HepG2 (cell line): ENCODE data around the gene TOP2A. TPM values are rescaled to one million over a fixed set of nuclear protein-coding genes. Genes with fewer than 3 reads are reported as not detected.

ENCODE experiments used
- ARID2 ChIP-seq: sonication (generic); formaldehyde crosslinking; IDR thresholded peaks from 2 replicates; pipeline ENCODE4 v1.8.1; 2022; ENCODE audit warnings: mild to moderate bottlenecking, missing genetic modification reagents, borderline replicate concordance
- FOXK2 ChIP-seq: fragments of 450-650 bp; IDR thresholded peaks from 2 replicates; pipeline ENCODE4 v1.6.1; 2016
- HHEX ChIP-seq: IDR thresholded peaks from 2 replicates; pipeline ENCODE4 v1.6.1; 2016; ENCODE audit warnings: control low read depth
- HNF4A ChIP-seq: sonication (generic); formaldehyde crosslinking; IDR thresholded peaks from 2 replicates; pipeline ENCODE4 v1.4.0; 2020; ENCODE audit warnings: missing genetic modification reagents
- MAFG ChIP-seq: sonication (generic); formaldehyde crosslinking; IDR thresholded peaks from 2 replicates; pipeline ENCODE4 v1.5.1; 2020; ENCODE audit warnings: mild to moderate bottlenecking, missing genetic modification reagents
- POLR2AphosphoS2 ChIP-seq: IDR thresholded peaks from 2 replicates; pipeline ENCODE4 v1.6.1; 2011; ENCODE audit warnings: low read depth, low read length, improper control_type of control experiment
- RBAK ChIP-seq: sonication (generic); formaldehyde crosslinking; IDR thresholded peaks from 2 replicates; pipeline ENCODE4 v1.5.1; 2020; ENCODE audit warnings: mild to moderate bottlenecking, missing genetic modification reagents
- SATB2 ChIP-seq: sonication (generic); formaldehyde crosslinking; IDR thresholded peaks from 2 replicates; pipeline ENCODE4 v1.5.0; 2020; ENCODE audit warnings: missing genetic modification reagents
- TCF7L2 ChIP-seq: IDR thresholded peaks from 2 replicates; pipeline ENCODE4 v1.6.1; 2011; ENCODE audit warnings: mild to moderate bottlenecking, low read depth, low read length, moderate library complexity
- ZFP1 ChIP-seq: IDR thresholded peaks from 2 replicates; pipeline ENCODE4 v1.6.1; 2016
- ZMYM4 ChIP-seq: sonication (generic); formaldehyde crosslinking; IDR thresholded peaks from 2 replicates; pipeline ENCODE4 v1.8.1; 2023; ENCODE audit warnings: mild to moderate bottlenecking, missing genetic modification reagents
- ZSCAN22 ChIP-seq: sonication (generic); formaldehyde crosslinking; IDR thresholded peaks from 2 replicates; pipeline ENCODE4 v1.4.0; 2020; ENCODE audit warnings: mild to moderate bottlenecking, missing genetic modification reagents
- polyA plus RNA-seq, 8 experiments: library from polyadenylated mRNA; depleted of rRNA in 3 of 8; stranded (reverse) in 7 of 8; unstranded in 1 of 8; fragments of >200 nt; fragmentation: Illumina TruSeq in 4 of 8; extraction: Trizol in 4 of 8; gene quantifications; 2 replicates each; pipeline versions ENCODE4 v1.2.1 to v1.2.3, GENCODE V29; 2011 to 2016; ENCODE audit warnings: low read depth in 4 of 8, missing spikeins in 1 of 8, mixed read lengths in 1 of 8; ENCODE audit not compliant: insufficient read depth in 1 of 8
- total RNA-seq, 5 experiments: library from RNA; depleted of rRNA; stranded (reverse); fragments of >200 nt; fragmentation: Illumina TruSeq; extraction: Trizol; gene quantifications; 2 replicates each; pipeline ENCODE4 v1.2.3, GENCODE V29; 2016; ENCODE audit warnings: low read depth in 1 of 5
- TF ChIP-seq, protein P1 (sequence below): sonication (generic); formaldehyde crosslinking; IDR thresholded peaks from 2 replicates; pipeline ENCODE4 v1.5.0; 2020; ENCODE audit warnings: mild to moderate bottlenecking, missing genetic modification reagents, borderline replicate concordance
- TF ChIP-seq, protein P2 (sequence below): sonication (generic); formaldehyde crosslinking; IDR thresholded peaks from 2 replicates; pipeline ENCODE4 v1.4.0; 2020; ENCODE audit warnings: missing genetic modification reagents
- TF ChIP-seq, protein P3 (sequence below): sonication (generic); formaldehyde crosslinking; IDR thresholded peaks from 2 replicates; pipeline ENCODE4 v1.8.0; 2023; ENCODE audit warnings: mild to moderate bottlenecking, missing genetic modification reagents
- TF ChIP-seq, protein P4 (sequence below): sonication (generic); formaldehyde crosslinking; IDR thresholded peaks from 2 replicates; pipeline ENCODE4 v1.4.0; 2020; ENCODE audit warnings: missing genetic modification reagents, borderline replicate concordance

TOP2A gene
- total and polyA plus RNA-seq, 2 of the 13 experiments (the other 11 are each of a cell fraction or from before 2014, with no cell fraction given): 108 to 327 TPM

DNA sequence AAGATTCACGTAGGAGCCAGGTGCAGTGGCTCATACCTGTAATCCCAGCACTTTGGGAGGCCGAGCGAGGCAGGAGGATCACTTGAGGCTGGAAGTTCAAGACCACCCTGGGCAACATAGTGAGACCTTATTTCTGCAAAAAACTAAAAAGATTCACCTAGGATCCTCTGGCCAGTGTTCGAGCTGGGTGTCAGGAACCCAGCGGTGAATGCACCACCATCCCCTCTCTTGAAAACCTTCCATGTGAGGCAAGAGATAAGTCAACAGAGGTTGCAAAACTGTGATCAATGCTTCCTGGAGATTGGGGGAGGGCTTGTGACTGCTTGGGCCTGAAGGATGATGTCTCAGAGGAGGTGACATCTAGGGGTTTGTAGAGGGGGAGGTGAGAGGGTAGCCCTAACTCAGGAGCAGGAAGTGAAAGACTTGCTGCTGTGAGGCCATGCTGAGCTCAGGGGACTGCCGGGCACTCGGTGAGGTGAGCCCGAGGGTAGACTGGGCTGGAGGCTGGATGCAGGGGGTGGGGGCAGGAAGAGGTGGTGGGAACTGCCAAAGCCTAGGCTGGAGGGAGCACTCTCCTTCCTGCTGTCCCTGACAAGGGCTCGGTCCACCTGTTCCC, 64.8 kb downstream of the TOP2A start (continued):
- TF ChIP-seq, protein P1, sequence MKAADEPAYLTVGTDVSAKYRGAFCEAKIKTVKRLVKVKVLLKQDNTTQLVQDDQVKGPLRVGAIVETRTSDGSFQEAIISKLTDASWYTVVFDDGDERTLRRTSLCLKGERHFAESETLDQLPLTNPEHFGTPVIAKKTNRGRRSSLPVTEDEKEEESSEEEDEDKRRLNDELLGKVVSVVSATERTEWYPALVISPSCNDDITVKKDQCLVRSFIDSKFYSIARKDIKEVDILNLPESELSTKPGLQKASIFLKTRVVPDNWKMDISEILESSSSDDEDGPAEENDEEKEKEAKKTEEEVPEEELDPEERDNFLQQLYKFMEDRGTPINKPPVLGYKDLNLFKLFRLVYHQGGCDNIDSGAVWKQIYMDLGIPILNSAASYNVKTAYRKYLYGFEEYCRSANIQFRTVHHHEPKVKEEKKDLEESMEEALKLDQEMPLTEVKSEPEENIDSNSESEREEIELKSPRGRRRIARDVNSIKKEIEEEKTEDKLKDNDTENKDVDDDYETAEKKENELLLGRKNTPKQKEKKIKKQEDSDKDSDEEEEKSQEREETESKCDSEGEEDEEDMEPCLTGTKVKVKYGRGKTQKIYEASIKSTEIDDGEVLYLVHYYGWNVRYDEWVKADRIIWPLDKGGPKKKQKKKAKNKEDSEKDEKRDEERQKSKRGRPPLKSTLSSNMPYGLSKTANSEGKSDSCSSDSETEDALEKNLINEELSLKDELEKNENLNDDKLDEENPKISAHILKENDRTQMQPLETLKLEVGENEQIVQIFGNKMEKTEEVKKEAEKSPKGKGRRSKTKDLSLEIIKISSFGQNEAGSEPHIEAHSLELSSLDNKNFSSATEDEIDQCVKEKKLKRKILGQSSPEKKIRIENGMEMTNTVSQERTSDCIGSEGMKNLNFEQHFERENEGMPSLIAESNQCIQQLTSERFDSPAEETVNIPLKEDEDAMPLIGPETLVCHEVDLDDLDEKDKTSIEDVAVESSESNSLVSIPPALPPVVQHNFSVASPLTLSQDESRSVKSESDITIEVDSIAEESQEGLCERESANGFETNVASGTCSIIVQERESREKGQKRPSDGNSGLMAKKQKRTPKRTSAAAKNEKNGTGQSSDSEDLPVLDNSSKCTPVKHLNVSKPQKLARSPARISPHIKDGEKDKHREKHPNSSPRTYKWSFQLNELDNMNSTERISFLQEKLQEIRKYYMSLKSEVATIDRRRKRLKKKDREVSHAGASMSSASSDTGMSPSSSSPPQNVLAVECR (CRISPR knock-in tag): peak; percentile 91
- TF ChIP-seq POLR2AphosphoS2 (no peak), SATB2 (no peak), HHEX (CRISPR knock-in tag) (peak; percentile 72), FOXK2 (no peak), ZMYM4 (CRISPR knock-in tag) (peak; percentile 89), MAFG (CRISPR knock-in tag) (no peak), ZSCAN22 (CRISPR knock-in tag) (no peak), ARID2 (CRISPR knock-in tag) (0 out of 2 replicates have a peak, but pooled peaks have one; percentile 21), HNF4A (CRISPR knock-in tag) (peak; percentile 87), ZFP1 (CRISPR knock-in tag) (peak; percentile 93; the same call in 1 of the 2 replicates), RBAK (no peak), TCF7L2 (no peak)
- TF ChIP-seq, protein P2, sequence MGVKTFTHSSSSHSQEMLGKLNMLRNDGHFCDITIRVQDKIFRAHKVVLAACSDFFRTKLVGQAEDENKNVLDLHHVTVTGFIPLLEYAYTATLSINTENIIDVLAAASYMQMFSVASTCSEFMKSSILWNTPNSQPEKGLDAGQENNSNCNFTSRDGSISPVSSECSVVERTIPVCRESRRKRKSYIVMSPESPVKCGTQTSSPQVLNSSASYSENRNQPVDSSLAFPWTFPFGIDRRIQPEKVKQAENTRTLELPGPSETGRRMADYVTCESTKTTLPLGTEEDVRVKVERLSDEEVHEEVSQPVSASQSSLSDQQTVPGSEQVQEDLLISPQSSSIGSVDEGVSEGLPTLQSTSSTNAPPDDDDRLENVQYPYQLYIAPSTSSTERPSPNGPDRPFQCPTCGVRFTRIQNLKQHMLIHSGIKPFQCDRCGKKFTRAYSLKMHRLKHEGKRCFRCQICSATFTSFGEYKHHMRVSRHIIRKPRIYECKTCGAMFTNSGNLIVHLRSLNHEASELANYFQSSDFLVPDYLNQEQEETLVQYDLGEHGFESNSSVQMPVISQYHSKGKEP (CRISPR knock-in tag): no peak
- TF ChIP-seq, protein P3, sequence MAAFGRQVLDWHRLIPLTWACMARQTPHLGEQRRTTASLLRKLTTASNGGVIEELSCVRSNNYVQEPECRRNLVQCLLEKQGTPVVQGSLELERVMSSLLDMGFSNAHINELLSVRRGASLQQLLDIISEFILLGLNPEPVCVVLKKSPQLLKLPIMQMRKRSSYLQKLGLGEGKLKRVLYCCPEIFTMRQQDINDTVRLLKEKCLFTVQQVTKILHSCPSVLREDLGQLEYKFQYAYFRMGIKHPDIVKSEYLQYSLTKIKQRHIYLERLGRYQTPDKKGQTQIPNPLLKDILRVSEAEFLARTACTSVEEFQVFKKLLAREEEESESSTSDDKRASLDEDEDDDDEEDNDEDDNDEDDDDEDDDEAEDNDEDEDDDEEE (CRISPR knock-in tag): no peak
- TF ChIP-seq, protein P4, sequence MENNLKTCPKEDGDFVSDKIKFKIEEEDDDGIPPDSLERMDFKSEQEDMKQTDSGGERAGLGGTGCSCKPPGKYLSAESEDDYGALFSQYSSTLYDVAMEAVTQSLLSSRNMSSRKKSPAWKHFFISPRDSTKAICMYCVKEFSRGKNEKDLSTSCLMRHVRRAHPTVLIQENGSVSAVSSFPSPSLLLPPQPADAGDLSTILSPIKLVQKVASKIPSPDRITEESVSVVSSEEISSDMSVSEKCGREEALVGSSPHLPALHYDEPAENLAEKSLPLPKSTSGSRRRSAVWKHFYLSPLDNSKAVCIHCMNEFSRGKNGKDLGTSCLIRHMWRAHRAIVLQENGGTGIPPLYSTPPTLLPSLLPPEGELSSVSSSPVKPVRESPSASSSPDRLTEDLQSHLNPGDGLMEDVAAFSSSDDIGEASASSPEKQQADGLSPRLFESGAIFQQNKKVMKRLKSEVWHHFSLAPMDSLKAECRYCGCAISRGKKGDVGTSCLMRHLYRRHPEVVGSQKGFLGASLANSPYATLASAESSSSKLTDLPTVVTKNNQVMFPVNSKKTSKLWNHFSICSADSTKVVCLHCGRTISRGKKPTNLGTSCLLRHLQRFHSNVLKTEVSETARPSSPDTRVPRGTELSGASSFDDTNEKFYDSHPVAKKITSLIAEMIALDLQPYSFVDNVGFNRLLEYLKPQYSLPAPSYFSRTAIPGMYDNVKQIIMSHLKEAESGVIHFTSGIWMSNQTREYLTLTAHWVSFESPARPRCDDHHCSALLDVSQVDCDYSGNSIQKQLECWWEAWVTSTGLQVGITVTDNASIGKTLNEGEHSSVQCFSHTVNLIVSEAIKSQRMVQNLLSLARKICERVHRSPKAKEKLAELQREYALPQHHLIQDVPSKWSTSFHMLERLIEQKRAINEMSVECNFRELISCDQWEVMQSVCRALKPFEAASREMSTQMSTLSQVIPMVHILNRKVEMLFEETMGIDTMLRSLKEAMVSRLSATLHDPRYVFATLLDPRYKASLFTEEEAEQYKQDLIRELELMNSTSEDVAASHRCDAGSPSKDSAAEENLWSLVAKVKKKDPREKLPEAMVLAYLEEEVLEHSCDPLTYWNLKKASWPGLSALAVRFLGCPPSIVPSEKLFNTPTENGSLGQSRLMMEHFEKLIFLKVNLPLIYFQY (CRISPR knock-in tag): no peak
